Measurements from ENCODE around the gene DNAJC30.
A peak's percentile ranks its signal among the peaks of the same experiment; 100 is the strongest.

The DNAJC30 gene

GRCh38 chr7:73718905-73719805 is 35.9 kb upstream of the DNAJC30 start, which contains the start of gene STX1A:
Gene STX1A, minus strand, starts transcription at chr7:73719669. Its CDS starts 38 bp downstream, at chr7:73719631.
- Histone ChIP-seq H3K27me3 (ENCODE audit: insufficient read depth, low read length) (peaks cover 5% of the 10 kb centered on the region), H2BK120ac (ENCODE audit: insufficient read depth, low read length, poor library complexity) (peak within 1 kb of the TSS; percentile 69), H3K4ac (ENCODE audit: low read depth, low read length) (peak within 1 kb of the TSS; percentile 37), H2AFZ (ENCODE audit: insufficient read depth, low read length, poor library complexity) (peak within 1 kb of the TSS; percentile 93), H3K4me3 (ENCODE audit: low read depth, low read length) (peak within 1 kb of the TSS; percentile 81), H3K36me3 (ENCODE audit: control insufficient read depth in 1 of 2, insufficient read depth in 2 of 2, low read length in 2 of 2) (no peaks in the 10 kb centered on the region), H2BK5ac (ENCODE audit: low read depth, low read length, poor library complexity) (no peak within 1 kb of the TSS), H3K18ac (ENCODE audit: low read length) (peak within 1 kb of the TSS; percentile 89), H4K12ac (ENCODE audit: low read depth, low read length) (peak within 1 kb of the TSS; percentile 82), H3K79me2 (ENCODE audit: control insufficient read depth, insufficient read depth, low read length, poor library complexity) (peaks cover 2% of the 10 kb centered on the region), H3K4me2 (ENCODE audit: low read length) (peak within 1 kb of the TSS; percentile 96), H3K9ac (ENCODE audit: low read length) (peak within 1 kb of the TSS; percentile 88), H3K9me3 (ENCODE audit: insufficient read depth, low read depth, low read length) (no peaks in the 10 kb centered on the region), H3K23ac (ENCODE audit: low read length) (no peak within 1 kb of the TSS), H3K79me1 (ENCODE audit: low read length) (peaks cover 3% of the 10 kb centered on the region), H2AK5ac (ENCODE audit: low read length) (peak within 1 kb of the TSS; percentile 44), H3K27ac (ENCODE audit: low read depth, low read length) (no peak within 1 kb of the TSS), H3K14ac (ENCODE audit: low read length) (peak within 1 kb of the TSS; percentile 95), H2BK12ac (ENCODE audit: low read length) (no peak within 1 kb of the TSS), H3K4me1 (ENCODE audit: control insufficient read depth in 1 of 2, insufficient read depth in 2 of 2, low read length in 2 of 2) (peaks cover 10 to 19% of the 10 kb centered on the region in 2 experiments), H4K91ac (ENCODE audit: low read depth, low read length) (peak within 1 kb of the TSS; percentile 92), H4K8ac (ENCODE audit: low read depth, low read length) (peak within 1 kb of the TSS; percentile 95)
- no CpG with 5 or more reads among the region's 96 CpGs for WGBS (ENCODE audit: extremely low coverage, insufficient coverage, insufficient read length)
- peak; percentile 54 to 78 for DNase-seq

GRCh38 chr7:73718438-73718881 is 35.2 kb upstream of the DNAJC30 start:
- H3K4ac ChIP-seq (ENCODE audit: low read depth, low read length), result no peak overlapping the region
- WGBS (ENCODE audit: extremely low coverage, insufficient coverage, insufficient read length), result no CpG with 5 or more reads among the region's 9 CpGs

DNA sequence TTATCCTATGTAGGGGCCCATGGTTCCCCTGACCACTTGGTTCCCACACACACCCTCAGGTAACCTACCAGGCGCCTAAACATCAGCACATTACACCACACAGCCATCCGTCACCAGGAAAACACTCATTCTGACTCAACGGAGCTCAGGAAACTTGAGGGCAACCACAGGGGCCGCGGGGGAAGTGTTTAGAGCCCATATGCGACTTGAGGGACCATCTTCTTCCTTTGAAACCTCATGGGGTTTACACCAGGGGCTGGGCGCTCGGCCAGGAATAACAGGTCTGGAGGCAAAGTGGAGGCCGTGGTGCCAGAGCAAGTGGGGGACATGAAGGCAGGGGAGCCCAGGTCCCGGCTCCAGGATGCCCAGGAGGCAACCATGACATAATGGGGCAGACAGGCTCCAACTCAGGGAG is 34.7 kb upstream of the DNAJC30 start:
- no CpG with 5 or more reads among the region's 10 CpGs for WGBS (ENCODE audit: extremely low coverage, insufficient coverage, insufficient read length)

More at GRCh38 chr7:73718438-73718881, 35.2 kb upstream of the DNAJC30 start:
- H2BK12ac ChIP-seq (ENCODE audit: low read length), result no peak overlapping the region
- peaks cover 2% of the 10 kb centered on the region for H3K79me2 ChIP-seq (ENCODE audit: control insufficient read depth, insufficient read depth, low read length, poor library complexity)
- no peak overlapping the region for H4K91ac ChIP-seq (ENCODE audit: low read depth, low read length)
- H2AFZ ChIP-seq (ENCODE audit: insufficient read depth, low read length, poor library complexity), result no peak overlapping the region
- no peaks in the 10 kb centered on the region for H3K36me3 ChIP-seq (ENCODE audit: control insufficient read depth in 1 of 2, insufficient read depth in 2 of 2, low read length in 2 of 2)
- peaks cover 5% of the 10 kb centered on the region for H3K27me3 ChIP-seq (ENCODE audit: insufficient read depth, low read length)
- no peak overlapping the region for H2BK5ac ChIP-seq (ENCODE audit: low read depth, low read length, poor library complexity)
- no peak overlapping the region for H3K23ac ChIP-seq (ENCODE audit: low read length)
- no peak overlapping the region for H3K18ac ChIP-seq (ENCODE audit: low read length)
- H3K4me2 ChIP-seq (ENCODE audit: low read length), result peak overlapping the region; percentile 96
- no peak overlapping the region for H3K27ac ChIP-seq (ENCODE audit: low read depth, low read length)
- H4K12ac ChIP-seq (ENCODE audit: low read depth, low read length), result no peak overlapping the region
- H3K9ac ChIP-seq (ENCODE audit: low read length), result no peak overlapping the region
- peaks cover 10 to 19% of the 10 kb centered on the region in 2 experiments for H3K4me1 ChIP-seq (ENCODE audit: control insufficient read depth in 1 of 2, insufficient read depth in 2 of 2, low read length in 2 of 2)
- no peak overlapping the region for H3K14ac ChIP-seq (ENCODE audit: low read length)
- H2AK5ac ChIP-seq (ENCODE audit: low read length), result no peak overlapping the region
- H3K79me1 ChIP-seq (ENCODE audit: low read length), result peaks cover 3% of the 10 kb centered on the region
- H3K4me3 ChIP-seq (ENCODE audit: low read depth, low read length), result peak overlapping the region; percentile 81
- no peaks in the 10 kb centered on the region for H3K9me3 ChIP-seq (ENCODE audit: insufficient read depth, low read depth, low read length)
- no peak for DNase-seq
- no peak overlapping the region for H2BK120ac ChIP-seq (ENCODE audit: insufficient read depth, low read length, poor library complexity)
- H4K8ac ChIP-seq (ENCODE audit: low read depth, low read length), result no peak overlapping the region

GRCh38 chr7:73717025-73717807 is 34.0 kb upstream of the DNAJC30 start:
- Histone ChIP-seq H4K91ac (ENCODE audit: low read depth, low read length) (no peak overlapping the region), H3K79me1 (ENCODE audit: low read length) (peaks cover 3% of the 10 kb centered on the region), H3K18ac (ENCODE audit: low read length) (no peak overlapping the region), H4K8ac (ENCODE audit: low read depth, low read length) (no peak overlapping the region), H3K27me3 (ENCODE audit: insufficient read depth, low read length) (peaks cover 5% of the 10 kb centered on the region), H3K23ac (ENCODE audit: low read length) (no peak overlapping the region), H3K9me3 (ENCODE audit: insufficient read depth, low read depth, low read length) (no peaks in the 10 kb centered on the region), H2AK5ac (ENCODE audit: low read length) (no peak overlapping the region), H2BK12ac (ENCODE audit: low read length) (no peak overlapping the region), H3K27ac (ENCODE audit: low read depth, low read length) (no peak overlapping the region), H2BK120ac (ENCODE audit: insufficient read depth, low read length, poor library complexity) (no peak overlapping the region), H4K12ac (ENCODE audit: low read depth, low read length) (no peak overlapping the region), H3K4me2 (ENCODE audit: low read length) (no peak overlapping the region), H2BK5ac (ENCODE audit: low read depth, low read length, poor library complexity) (no peak overlapping the region), H3K4me1 (ENCODE audit: control insufficient read depth in 1 of 2, insufficient read depth in 2 of 2, low read length in 2 of 2) (peaks cover 10 to 19% of the 10 kb centered on the region in 2 experiments), H3K4ac (ENCODE audit: low read depth, low read length) (peak overlapping the region; percentile 9), H3K9ac (ENCODE audit: low read length) (no peak overlapping the region), H2AFZ (ENCODE audit: insufficient read depth, low read length, poor library complexity) (no peak overlapping the region), H3K79me2 (ENCODE audit: control insufficient read depth, insufficient read depth, low read length, poor library complexity) (peaks cover 2% of the 10 kb centered on the region), H3K36me3 (ENCODE audit: control insufficient read depth in 1 of 2, insufficient read depth in 2 of 2, low read length in 2 of 2) (no peaks in the 10 kb centered on the region), H3K4me3 (ENCODE audit: low read depth, low read length) (no peak overlapping the region), H3K14ac (ENCODE audit: low read length) (no peak overlapping the region)
- no CpG with 5 or more reads among the region's 13 CpGs for WGBS (ENCODE audit: extremely low coverage, insufficient coverage, insufficient read length)
- no peak for DNase-seq

More for the DNA sequence above, 34.7 kb upstream of the DNAJC30 start:
- Histone ChIP-seq H3K18ac (ENCODE audit: low read length) (no peak overlapping the region), H3K4me1 (ENCODE audit: control insufficient read depth in 1 of 2, insufficient read depth in 2 of 2, low read length in 2 of 2) (peaks cover 10 to 19% of the 10 kb centered on the region in 2 experiments), H2BK12ac (ENCODE audit: low read length) (no peak overlapping the region), H3K27me3 (ENCODE audit: insufficient read depth, low read length) (peaks cover 5% of the 10 kb centered on the region), H3K79me1 (ENCODE audit: low read length) (peaks cover 3% of the 10 kb centered on the region), H3K14ac (ENCODE audit: low read length) (no peak overlapping the region), H2AFZ (ENCODE audit: insufficient read depth, low read length, poor library complexity) (no peak overlapping the region), H3K4me3 (ENCODE audit: low read depth, low read length) (no peak overlapping the region), H3K9me3 (ENCODE audit: insufficient read depth, low read depth, low read length) (no peaks in the 10 kb centered on the region), H2BK120ac (ENCODE audit: insufficient read depth, low read length, poor library complexity) (no peak overlapping the region), H2AK5ac (ENCODE audit: low read length) (no peak overlapping the region), H3K9ac (ENCODE audit: low read length) (no peak overlapping the region), H3K36me3 (ENCODE audit: control insufficient read depth in 1 of 2, insufficient read depth in 2 of 2, low read length in 2 of 2) (no peaks in the 10 kb centered on the region), H3K79me2 (ENCODE audit: control insufficient read depth, insufficient read depth, low read length, poor library complexity) (peaks cover 2% of the 10 kb centered on the region), H4K8ac (ENCODE audit: low read depth, low read length) (no peak overlapping the region), H3K27ac (ENCODE audit: low read depth, low read length) (no peak overlapping the region), H3K4ac (ENCODE audit: low read depth, low read length) (no peak overlapping the region), H3K23ac (ENCODE audit: low read length) (no peak overlapping the region), H4K91ac (ENCODE audit: low read depth, low read length) (no peak overlapping the region), H4K12ac (ENCODE audit: low read depth, low read length) (no peak overlapping the region), H3K4me2 (ENCODE audit: low read length) (no peak overlapping the region), H2BK5ac (ENCODE audit: low read depth, low read length, poor library complexity) (no peak overlapping the region)
- peak; percentile 67 to 70 for DNase-seq
